Astrocyte (in vitro differentiated cells and primary cell): ENCODE measurements around the gene DDT. TPM values are rescaled to one million over a fixed set of nuclear protein-coding genes. Genes with fewer than 3 reads are reported as not detected.
"Not testable (repeated sequence)": the region's sequence is repeated elsewhere in the genome, so short reads cannot be mapped to it uniquely, and the experiment has no call there.

Experiments
- DNase-seq: peaks from one replicate; pipeline ENCODE4 v3.0.0-alpha.2; 2010; ENCODE audit warnings: low read depth
- FAIRE-seq: peaks from 2 replicates; lab custom pipeline; 2011; peaks lifted over from hg19 to GRCh38; lab: Jason Lieb, UNC
- H2AFZ ChIP-seq: 2 replicates; pipeline ENCODE4 v1.6.0; 2012; ENCODE audit warnings: low read depth, low read length, inconsistent platforms
- H3K27ac ChIP-seq: 2 replicates; pipeline ENCODE4 v1.5.1; 2011; ENCODE audit warnings: low read depth, low read length, inconsistent platforms
- H3K27me3 ChIP-seq: 2 replicates; pipeline ENCODE4 v1.6.0; 2011; ENCODE audit warnings: low read length, inconsistent platforms; ENCODE audit not compliant: insufficient read depth
- H3K36me3 ChIP-seq: 2 replicates; pipeline ENCODE4 v1.5.1; 2011; ENCODE audit warnings: low read length, inconsistent platforms; ENCODE audit not compliant: insufficient read depth
- H3K4me1 ChIP-seq: 2 replicates; pipeline ENCODE4 v1.5.1; 2011; ENCODE audit warnings: low read length, inconsistent platforms; ENCODE audit not compliant: insufficient read depth
- H3K4me2 ChIP-seq: 2 replicates; pipeline ENCODE4 v1.6.0; 2012; ENCODE audit warnings: low read length, inconsistent platforms
- H3K4me3 ChIP-seq: 2 replicates; pipeline ENCODE4 v1.5.1; 2011; ENCODE audit warnings: low read depth, mild to moderate bottlenecking, low read length, inconsistent platforms; ENCODE audit not compliant: insufficient read depth
- H3K79me2 ChIP-seq: 2 replicates; pipeline ENCODE4 v1.6.0; 2012; ENCODE audit warnings: mild to moderate bottlenecking, low read length, inconsistent platforms; ENCODE audit not compliant: insufficient read depth
- H3K9ac ChIP-seq: 2 replicates; pipeline ENCODE4 v1.6.0; 2012; ENCODE audit warnings: mild to moderate bottlenecking, low read length, inconsistent platforms
- H3K9me3 ChIP-seq: 2 replicates; pipeline ENCODE4 v1.5.1; 2012; ENCODE audit warnings: low read depth, mild to moderate bottlenecking, low read length, inconsistent platforms; ENCODE audit not compliant: insufficient read depth
- H4K20me1 ChIP-seq: 2 replicates; pipeline ENCODE4 v1.6.0; 2012; ENCODE audit warnings: low read length, inconsistent platforms; ENCODE audit not compliant: insufficient read depth
- H3K27ac Mint-ChIP-seq: one replicate; pipeline ENCODE4 v1.8.0; 2021; ENCODE audit warnings: mild to moderate bottlenecking, mixed read lengths; ENCODE audit not compliant: unreplicated experiment
- H3K27me3 Mint-ChIP-seq: one replicate; pipeline ENCODE4 v1.8.0; 2021; ENCODE audit warnings: low read depth, mixed read lengths; ENCODE audit not compliant: unreplicated experiment
- H3K36me3 Mint-ChIP-seq: one replicate; pipeline ENCODE4 v1.8.0; 2021; ENCODE audit warnings: low read depth, mixed read lengths; ENCODE audit not compliant: unreplicated experiment
- H3K4me1 Mint-ChIP-seq: one replicate; pipeline ENCODE4 v1.8.0; 2021; ENCODE audit warnings: low read depth, mixed read lengths; ENCODE audit not compliant: unreplicated experiment
- H3K4me3 Mint-ChIP-seq: one replicate; pipeline ENCODE4 v1.8.0; 2021; ENCODE audit warnings: mild to moderate bottlenecking, moderate library complexity, mixed read lengths; ENCODE audit not compliant: unreplicated experiment
- H3K9me3 Mint-ChIP-seq: one replicate; pipeline ENCODE4 v1.8.0; 2021; ENCODE audit warnings: mild to moderate bottlenecking, mixed read lengths; ENCODE audit not compliant: unreplicated experiment
- EZH2 ChIP-seq: IDR thresholded peaks from 2 replicates; pipeline ENCODE4 v1.6.1; 2012; ENCODE audit warnings: mild to moderate bottlenecking, low read length, inconsistent platforms; ENCODE audit not compliant: insufficient read depth
- total RNA-seq: library from RNA; stranded (reverse); gene quantifications from 2 replicates; pipeline ENCODE4 v1.2.1, GENCODE V29; 2021
- TF ChIP-seq, protein P1 (sequence below): IDR thresholded peaks from 2 replicates; pipeline ENCODE4 v1.5.1; 2011; ENCODE audit warnings: low read depth, mild to moderate bottlenecking, inconsistent platforms, low read length, moderate library complexity; ENCODE audit not compliant: insufficient read depth

DDT gene
- total RNA-seq, 1 donor from 2014 or later: 78.9 TPM

DNA sequence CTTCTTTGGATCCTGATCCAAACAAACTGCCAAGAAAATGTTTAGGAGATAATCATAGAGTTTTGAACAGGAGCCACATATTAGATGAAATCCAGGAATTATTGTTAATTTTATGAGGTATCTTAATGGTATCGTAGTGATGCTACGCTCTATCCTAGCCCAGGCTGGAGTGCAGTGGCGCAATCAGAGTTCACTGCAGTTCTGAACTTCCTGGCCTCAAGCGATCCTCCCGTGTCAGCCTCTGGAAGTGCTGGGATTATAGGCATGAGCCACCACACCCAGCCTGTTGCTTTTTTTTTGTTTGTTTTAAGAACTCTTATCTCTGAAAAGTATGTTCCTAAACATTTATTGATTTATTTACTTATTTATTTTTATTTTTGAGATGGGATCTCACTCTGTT lies 28.6 kb upstream of the DDT start:
- Histone ChIP-seq H4K20me1 (no peaks in the 10 kb centered on the region), H3K4me1 (no peaks in the 10 kb centered on the region), H3K27me3 (no peaks in the 10 kb centered on the region), H3K79me2 (no peaks in the 10 kb centered on the region), H3K4me2 (no peak overlapping the region), H3K4me3 (no peak overlapping the region), H3K27ac (no peak overlapping the region), H3K9me3 (no peaks in the 10 kb centered on the region), H3K9ac (no peak overlapping the region), H3K36me3 (no peaks in the 10 kb centered on the region), H2AFZ (no peak overlapping the region)
- no peak for DNase-seq
- Mint-ChIP-seq H3K9me3 (no peaks in the 10 kb centered on the region), H3K36me3 (no peaks in the 10 kb centered on the region), H3K4me1 (no peaks in the 10 kb centered on the region), H3K27me3 (peaks cover 28% of the 10 kb centered on the region), H3K4me3 (no peak overlapping the region), H3K27ac (no peak overlapping the region)
- TF ChIP-seq EZH2: no peak
- TF ChIP-seq, protein P1, sequence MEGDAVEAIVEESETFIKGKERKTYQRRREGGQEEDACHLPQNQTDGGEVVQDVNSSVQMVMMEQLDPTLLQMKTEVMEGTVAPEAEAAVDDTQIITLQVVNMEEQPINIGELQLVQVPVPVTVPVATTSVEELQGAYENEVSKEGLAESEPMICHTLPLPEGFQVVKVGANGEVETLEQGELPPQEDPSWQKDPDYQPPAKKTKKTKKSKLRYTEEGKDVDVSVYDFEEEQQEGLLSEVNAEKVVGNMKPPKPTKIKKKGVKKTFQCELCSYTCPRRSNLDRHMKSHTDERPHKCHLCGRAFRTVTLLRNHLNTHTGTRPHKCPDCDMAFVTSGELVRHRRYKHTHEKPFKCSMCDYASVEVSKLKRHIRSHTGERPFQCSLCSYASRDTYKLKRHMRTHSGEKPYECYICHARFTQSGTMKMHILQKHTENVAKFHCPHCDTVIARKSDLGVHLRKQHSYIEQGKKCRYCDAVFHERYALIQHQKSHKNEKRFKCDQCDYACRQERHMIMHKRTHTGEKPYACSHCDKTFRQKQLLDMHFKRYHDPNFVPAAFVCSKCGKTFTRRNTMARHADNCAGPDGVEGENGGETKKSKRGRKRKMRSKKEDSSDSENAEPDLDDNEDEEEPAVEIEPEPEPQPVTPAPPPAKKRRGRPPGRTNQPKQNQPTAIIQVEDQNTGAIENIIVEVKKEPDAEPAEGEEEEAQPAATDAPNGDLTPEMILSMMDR: no peak
- no peak for FAIRE-seq

DNA sequence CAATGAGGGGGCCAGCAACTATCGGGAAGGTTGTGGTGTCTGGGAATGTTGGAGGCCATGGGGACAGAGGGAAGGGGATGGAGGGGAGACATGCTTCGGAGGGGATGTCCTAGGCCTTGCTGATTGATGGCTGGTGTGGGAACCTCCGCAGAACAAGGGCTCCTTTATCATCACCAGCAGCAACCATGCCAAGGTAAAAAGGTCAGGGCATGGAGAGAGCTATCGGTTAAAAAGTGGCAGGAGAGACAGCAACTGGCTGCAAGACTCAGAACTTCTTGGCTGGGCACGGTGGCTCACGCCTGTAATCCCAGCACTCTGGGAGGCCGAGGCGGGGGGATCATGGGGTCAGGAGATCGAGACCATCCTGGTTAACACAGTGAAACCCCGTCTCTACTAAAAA lies 28.0 kb upstream of the DDT start:
- Mint-ChIP-seq H3K4me1 (no peaks in the 10 kb centered on the region), H3K27ac (no peak overlapping the region), H3K9me3 (no peaks in the 10 kb centered on the region), H3K4me3 (no peak overlapping the region), H3K36me3 (no peaks in the 10 kb centered on the region), H3K27me3 (peaks cover 28% of the 10 kb centered on the region)
- Histone ChIP-seq H3K9me3 (no peaks in the 10 kb centered on the region), H3K9ac (no peak overlapping the region), H3K27ac (no peak overlapping the region), H3K4me2 (no peak overlapping the region), H3K79me2 (no peaks in the 10 kb centered on the region), H3K4me3 (no peak overlapping the region), H3K27me3 (no peaks in the 10 kb centered on the region), H4K20me1 (no peaks in the 10 kb centered on the region), H2AFZ (no peak overlapping the region), H3K36me3 (no peaks in the 10 kb centered on the region), H3K4me1 (no peaks in the 10 kb centered on the region)
- no peak for DNase-seq
- no peak for TF ChIP-seq EZH2
- TF ChIP-seq, protein P1: no peak
- no peak for FAIRE-seq

DNA sequence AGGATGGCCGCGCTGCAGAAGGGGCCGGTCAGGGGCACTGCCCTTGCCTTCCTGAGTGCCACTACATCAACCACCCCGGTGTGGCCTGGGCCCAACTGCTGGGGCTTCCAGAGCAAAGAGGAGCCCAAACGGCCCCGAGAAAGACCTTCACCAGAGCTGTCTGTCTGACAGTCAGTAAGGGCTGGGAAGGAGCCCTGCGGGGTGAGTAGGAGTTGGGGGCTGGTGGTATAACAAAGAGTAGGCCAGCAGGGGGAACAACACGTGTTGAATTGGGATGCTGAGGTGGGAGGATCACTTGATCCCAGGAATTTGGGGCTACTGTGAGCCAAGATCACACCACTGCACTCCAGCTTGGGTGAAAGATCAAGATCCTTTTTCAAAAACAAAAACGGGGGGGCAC lies 27.1 kb upstream of the DDT start:
- Histone ChIP-seq H3K36me3 (no peaks in the 10 kb centered on the region), H3K4me1 (no peaks in the 10 kb centered on the region), H4K20me1 (no peaks in the 10 kb centered on the region), H3K79me2 (no peaks in the 10 kb centered on the region), H3K4me2 (no peak overlapping the region), H3K9me3 (no peaks in the 10 kb centered on the region), H2AFZ (no peak overlapping the region), H3K9ac (no peak overlapping the region), H3K27ac (no peak overlapping the region), H3K4me3 (no peak overlapping the region), H3K27me3 (no peaks in the 10 kb centered on the region)
- no peaks in the 10 kb centered on the region for H3K36me3 Mint-ChIP-seq
- no peaks in the 10 kb centered on the region for H3K4me1 Mint-ChIP-seq
- H3K9me3 Mint-ChIP-seq: no peaks in the 10 kb centered on the region
- TF ChIP-seq, protein P1: no peak
- TF ChIP-seq EZH2: no peak
- H3K27me3 Mint-ChIP-seq: peaks cover 22% of the 10 kb centered on the region
- no peak overlapping the region for H3K4me3 Mint-ChIP-seq
- FAIRE-seq (no peak), DNase-seq (no peak)
- H3K27ac Mint-ChIP-seq: no peak overlapping the region

DNA sequence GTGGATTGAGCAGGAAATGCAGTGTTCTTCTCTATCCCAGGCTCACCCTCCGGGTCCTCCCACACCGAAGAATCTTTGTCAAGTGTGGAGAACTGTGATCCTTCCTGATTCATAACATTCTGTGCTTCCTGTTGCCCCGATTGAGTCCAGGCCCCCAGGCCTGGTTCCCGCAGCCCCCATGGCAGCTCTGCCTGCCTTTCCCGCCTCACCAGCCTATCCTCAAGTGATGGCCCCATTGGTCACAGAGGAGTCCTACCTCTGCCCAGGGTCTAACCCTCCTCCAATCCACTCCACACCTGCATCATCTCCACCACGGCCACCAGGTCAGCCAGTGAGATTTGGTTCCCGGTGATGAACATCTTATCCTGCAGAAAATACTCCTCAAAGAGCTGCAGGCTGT lies 25.5 kb upstream of the DDT start:
- not testable (repeated sequence) for FAIRE-seq, H3K36me3 Mint-ChIP-seq, H3K4me3 ChIP-seq

More for the DNA sequence above, 25.5 kb upstream of the DDT start:
- not testable (repeated sequence) for H3K4me1 ChIP-seq, H3K9ac ChIP-seq, H3K4me3 Mint-ChIP-seq, H3K27ac ChIP-seq, H3K4me2 ChIP-seq, H3K27me3 ChIP-seq, H3K36me3 ChIP-seq, DNase-seq, H3K9me3 ChIP-seq, H2AFZ ChIP-seq, H3K9me3 Mint-ChIP-seq, H4K20me1 ChIP-seq, H3K79me2 ChIP-seq, H3K4me1 Mint-ChIP-seq
- Mint-ChIP-seq H3K27me3 (peaks cover 18% of the 10 kb centered on the region), H3K27ac (peak overlapping the region; percentile 20)
